Vagina (tissue), 2 donors: ENCODE data around the gene EHMT1. TPM values are rescaled to one million over a fixed set of nuclear protein-coding genes. Genes with fewer than 3 reads are reported as not detected.
"Not testable (repeated sequence)": the region's sequence is repeated elsewhere in the genome, so short reads cannot be mapped to it uniquely, and the experiment has no call there.

Source experiments
- DNase-seq, 2 donors: peaks; one replicate each; pipeline ENCODE4 v3.0.0-alpha.2; 2017; ENCODE audit errors: extremely low spot score in 2 of 2
- H3K27ac ChIP-seq: fragments of 200-600 bp; sonication (generic); one replicate; pipeline ENCODE4 v1.5.1; 2019
- H3K27me3 ChIP-seq: fragments of 200-600 bp; sonication (generic); one replicate; pipeline ENCODE4 v1.5.1; 2019
- H3K36me3 ChIP-seq, 2 donors: fragments of 200-600 bp; sonication (generic); one replicate each; pipeline ENCODE4 v1.5.1; 2017 to 2019
- H3K4me1 ChIP-seq: fragments of 200-600 bp; sonication (generic); one replicate; pipeline ENCODE4 v1.5.1; 2019
- H3K4me3 ChIP-seq, 2 donors: fragments of 200-600 bp; sonication (generic); 1 replicate in 1 of 2; 2 replicates in 1 of 2; pipeline ENCODE4 v1.5.1; 2016 to 2019
- H3K9me3 ChIP-seq: fragments of 200-600 bp; sonication (generic); one replicate; pipeline ENCODE4 v1.5.1; 2019
- CTCF ChIP-seq, 3 experiments: fragments of 450-650 bp in 2 of 3; fragments of 200-600 bp in 1 of 3; sonication (generic) in 1 of 3; IDR thresholded peaks; one replicate each; pipeline ENCODE4 v1.5.1; 2017 to 2019; ENCODE audit warnings: antibody characterized with exemption in 3 of 3, mild to moderate bottlenecking in 2 of 3, moderate library complexity in 2 of 3
- POLR2A ChIP-seq, 2 donors: fragments of 450-650 bp; IDR thresholded peaks; one replicate each; pipeline ENCODE4 v1.6.1; 2017; ENCODE audit warnings: antibody characterized with exemption in 2 of 2, mild to moderate bottlenecking in 2 of 2, moderate library complexity in 2 of 2
- POLR2AphosphoS5 ChIP-seq, 2 donors: sonication (generic); formaldehyde crosslinking; IDR thresholded peaks; one replicate each; pipeline ENCODE4 v1.9.0; 2017; ENCODE audit warnings: antibody characterized with exemption in 2 of 2, mild to moderate bottlenecking in 2 of 2, low read depth in 1 of 2; ENCODE audit not compliant: insufficient read depth in 1 of 2
- intact Hi-C: fragments of 100-400 bp; cut with DNase I; formaldehyde crosslinking; loops from one replicate; pipeline ENCODE4 v1.15.1; 2023
- total RNA-seq: library from RNA; depleted of rRNA; stranded (reverse); fragments of >200 nt; gene quantifications from one replicate; pipeline ENCODE4 v1.2.3, GENCODE V29; 2016

EHMT1 gene
- total RNA-seq, 1 donor from 2014 or later = 65.8 TPM

GRCh38 chr9:137875846-137876245, 257.0 kb downstream of the EHMT1 start:
- peak in 1 of 2 donors; percentile 58 for DNase-seq
- TF ChIP-seq CTCF (IDR thresholded peaks at IDR 0.05) = no peak
- no peak for TF ChIP-seq POLR2AphosphoS5 (IDR thresholded peaks at IDR 0.05; ENCODE audit: insufficient read depth in 1 of 2, low read depth in 1 of 2)
- TF ChIP-seq POLR2A (IDR thresholded peaks at IDR 0.05) = no peak
- no peaks in the 10 kb centered on the region for H3K9me3 ChIP-seq
- H3K27me3 ChIP-seq = no peaks in the 10 kb centered on the region
- H3K4me1 ChIP-seq = peaks cover 5% of the 10 kb centered on the region
- no peak overlapping the region for H3K27ac ChIP-seq
- H3K36me3 ChIP-seq = no peaks in the 10 kb centered on the region
- intact Hi-C loops = no loop called here
- no peak overlapping the region for H3K4me3 ChIP-seq

GRCh38 chr9:137876269-137876668, 257.5 kb downstream of the EHMT1 start:
- Histone ChIP-seq H3K4me1 (peaks cover 5% of the 10 kb centered on the region), H3K27ac (no peak overlapping the region), H3K36me3 (no peaks in the 10 kb centered on the region), H3K9me3 (no peaks in the 10 kb centered on the region), H3K4me3 (no peak overlapping the region), H3K27me3 (no peaks in the 10 kb centered on the region)
- intact Hi-C loops = no loop called here
- no peak for DNase-seq
- TF ChIP-seq POLR2AphosphoS5 (IDR thresholded peaks at IDR 0.05; ENCODE audit: insufficient read depth in 1 of 2, low read depth in 1 of 2) (no peak), POLR2A (IDR thresholded peaks at IDR 0.05) (no peak), CTCF (IDR thresholded peaks at IDR 0.05) (no peak)

- intact Hi-C loops = no loop called here
- H3K27me3 ChIP-seq = no peaks in the 10 kb centered on the region
Measured at GRCh38 chr9:137876781-137877386, 258.1 kb downstream of the EHMT1 start.

GRCh38 chr9:137877506-137878122, 258.8 kb downstream of the EHMT1 start, which contains the start of gene CACNA1B:
Gene CACNA1B (plus strand): TSS chr9:137877782. CDS start chr9:137877934, 152 bp downstream.
- intact Hi-C loops, H3K9me3 ChIP-seq, H3K27ac ChIP-seq, H3K36me3 ChIP-seq, H3K4me1 ChIP-seq, H3K27me3 ChIP-seq, DNase-seq: not testable (repeated sequence)
- H3K4me3 ChIP-seq = peak within 1 kb of the TSS; percentile 15 to 18

More at GRCh38 chr9:137876781-137877386, 258.1 kb downstream of the EHMT1 start:
- Histone ChIP-seq H3K36me3 (no peaks in the 10 kb centered on the region), H3K27ac (no peak overlapping the region), H3K4me1 (peaks cover 5% of the 10 kb centered on the region), H3K4me3 (no peak overlapping the region), H3K9me3 (no peaks in the 10 kb centered on the region)
- DNase-seq = no peak
- TF ChIP-seq POLR2A (IDR thresholded peaks at IDR 0.05) (no peak), CTCF (IDR thresholded peaks at IDR 0.05) (no peak), POLR2AphosphoS5 (IDR thresholded peaks at IDR 0.05; ENCODE audit: insufficient read depth in 1 of 2, low read depth in 1 of 2) (no peak)

- intact Hi-C loops = no loop called here
- Histone ChIP-seq H3K27ac (no peak overlapping the region), H3K9me3 (no peaks in the 10 kb centered on the region), H3K27me3 (no peaks in the 10 kb centered on the region), H3K36me3 (no peaks in the 10 kb centered on the region), H3K4me1 (peaks cover 5% of the 10 kb centered on the region), H3K4me3 (peak overlapping the region; percentile 15 to 18)
- TF ChIP-seq POLR2A (IDR thresholded peaks at IDR 0.05) (no peak), CTCF (IDR thresholded peaks at IDR 0.05) (no peak), POLR2AphosphoS5 (IDR thresholded peaks at IDR 0.05; ENCODE audit: insufficient read depth in 1 of 2, low read depth in 1 of 2) (no peak)
- no peak for DNase-seq
Measured at GRCh38 chr9:137878146-137878941, 259.5 kb downstream of the EHMT1 start.
